BLaER1 treated with 17β-estradiol and CSF1 and Interleukin-3, amounts not matched to agents 10 nM and 100 nM (cell line): Measurements from ENCODE around the gene PRR11.

Experiments
- H3K27ac ChIP-seq, 11 experiments: shearing (Covaris generic); formaldehyde crosslinking; 2 replicates each; pipeline ENCODE4 v1.8.1; 2022
- H3K27me3 ChIP-seq, 11 experiments: shearing (Covaris generic); formaldehyde crosslinking; 2 replicates each; pipeline ENCODE4 v1.8.1; 2022
- H3K36me3 ChIP-seq, 11 experiments: shearing (Covaris generic); formaldehyde crosslinking; 2 replicates each; pipeline ENCODE4 v1.8.1; 2022
- H3K4me1 ChIP-seq, 10 experiments: shearing (Covaris generic); formaldehyde crosslinking; 2 replicates each; pipeline ENCODE4 v1.8.1; 2022
- H3K4me2 ChIP-seq, 11 experiments: shearing (Covaris generic); formaldehyde crosslinking; 2 replicates each; pipeline ENCODE4 v1.8.1; 2022
- H3K4me3 ChIP-seq, 10 experiments: shearing (Covaris generic); formaldehyde crosslinking; 2 replicates each; pipeline ENCODE4 v1.8.1; 2022
- H3K9ac ChIP-seq, 11 experiments: shearing (Covaris generic); formaldehyde crosslinking; 2 replicates each; pipeline ENCODE4 v1.8.1; 2022
- H3K9me3 ChIP-seq, 11 experiments: shearing (Covaris generic); formaldehyde crosslinking; replicated peaks in 1 of 11; 2 replicates each; pipeline ENCODE4 v1.8.1; 2022
- H4K20me1 ChIP-seq, 11 experiments: shearing (Covaris generic); formaldehyde crosslinking; 2 replicates each; pipeline ENCODE4 v1.8.1; 2022
- Cebpa-rat ChIP-seq, 11 experiments: shearing (Covaris generic); IDR thresholded peaks; 2 replicates each; pipeline ENCODE4 v1.8.1; 2022

The PRR11 gene

GRCh38 chr17:59238906-59239305, 83.4 kb downstream of the PRR11 start:
- H3K9ac ChIP-seq, result no peak overlapping the region
- no peak overlapping the region for H3K4me2 ChIP-seq
- TF ChIP-seq Cebpa-rat (IDR thresholded peaks at IDR 0.05), result no peak
- peaks cover 0 to 8% (median 0%) of the 10 kb centered on the region in 11 experiments; a peak in 2 of 22 replicates for H3K36me3 ChIP-seq
- H3K4me1 ChIP-seq, result no peaks in the 10 kb centered on the region
- no peaks in the 10 kb centered on the region for H3K27me3 ChIP-seq
- no peak overlapping the region for H3K4me3 ChIP-seq
- H3K27ac ChIP-seq, result no peak overlapping the region
- H3K9me3 ChIP-seq, result no peaks in the 10 kb centered on the region
- no peaks in the 10 kb centered on the region; a peak in 1 of 22 replicates for H4K20me1 ChIP-seq

- Histone ChIP-seq H3K27ac (no peak overlapping the region), H4K20me1 (no peaks in the 10 kb centered on the region; a peak in 1 of 22 replicates), H3K9ac (no peak overlapping the region), H3K4me3 (no peak overlapping the region), H3K4me1 (no peaks in the 10 kb centered on the region), H3K36me3 (peaks cover 0 to 36% (median 0%) of the 10 kb centered on the region in 11 experiments; a peak in 8 of 22 replicates), H3K9me3 (no peaks in the 10 kb centered on the region), H3K27me3 (no peaks in the 10 kb centered on the region), H3K4me2 (no peak overlapping the region)
- no peak for TF ChIP-seq Cebpa-rat (IDR thresholded peaks at IDR 0.05)
These were observed 88.5 kb downstream of the PRR11 start for GRCh38 chr17:59244081-59244480.
